GM21786 (cell line): Measurements from ENCODE around the gene ZNF770.

Experiments
- ATAC-seq: cut with Tn5 transposase; IDR thresholded peaks from one replicate; pipeline ENCODE4 v1.9.1; 2021; ENCODE audit not compliant: unreplicated experiment

Gene ZNF770

GRCh38 chr15:34988027-34988902 is at the start of gene ZNF770:
Gene ZNF770 (minus strand): TSS chr15:34988287. CDS start chr15:34983434, 4,853 bp downstream.
- ATAC-seq, result peak; percentile 71

GRCh38 chr15:35028235-35028984 is 40.3 kb upstream of the ZNF770 start:
- no peak for ATAC-seq

GRCh38 chr15:35023804-35024203 is 35.7 kb upstream of the ZNF770 start:
- ATAC-seq, result no peak

- ATAC-seq, result no peak
These were observed 32.9 kb upstream of the ZNF770 start for GRCh38 chr15:35020974-35021373.

GRCh38 chr15:35019404-35020327 is 31.6 kb upstream of the ZNF770 start:
- no peak for ATAC-seq

- ATAC-seq, result no peak
These were observed 26.2 kb upstream of the ZNF770 start for GRCh38 chr15:35014241-35014640.

GRCh38 chr15:35013370-35013769 is 25.3 kb upstream of the ZNF770 start:
- ATAC-seq, result no peak

GRCh38 chr15:35007397-35007796 is 19.3 kb upstream of the ZNF770 start:
- no peak for ATAC-seq

GRCh38 chr15:35005933-35006332 is 17.8 kb upstream of the ZNF770 start:
- no peak for ATAC-seq

GRCh38 chr15:35003928-35004327 is 15.8 kb upstream of the ZNF770 start:
- ATAC-seq, result no peak

GRCh38 chr15:35000511-35000910 is 12.4 kb upstream of the ZNF770 start:
- no peak for ATAC-seq

GRCh38 chr15:34999906-35000305 is 11.8 kb upstream of the ZNF770 start:
- no peak for ATAC-seq

- no peak for ATAC-seq
These were observed 6.8 kb upstream of the ZNF770 start for GRCh38 chr15:34994925-34995324.

- ATAC-seq, result peak; percentile 95
These were observed 5.8 kb upstream of the ZNF770 start for GRCh38 chr15:34993877-34994276.

- ATAC-seq, result peak; percentile 33
These were observed 5.3 kb upstream of the ZNF770 start for GRCh38 chr15:34993412-34993811.

GRCh38 chr15:34987609-34988026 is 469 bp downstream of the ZNF770 start:
- ATAC-seq, result no peak

- ATAC-seq, result no peak
These were observed 1.2 kb downstream of the ZNF770 start for GRCh38 chr15:34986771-34987480.

- ATAC-seq, result no peak
These were observed 1.8 kb downstream of the ZNF770 start for GRCh38 chr15:34986326-34986725.

GRCh38 chr15:34984889-34985630 is 3.0 kb downstream of the ZNF770 start:
- ATAC-seq, result no peak

- ATAC-seq, result no peak
These were observed 11.3 kb downstream of the ZNF770 start for GRCh38 chr15:34976743-34977142.
